SK-N-SH (cell line): ENCODE results near the gene ABCG5. TPM values are rescaled to one million over a fixed set of nuclear protein-coding genes. Genes with fewer than 3 reads are reported as not detected.

Experiments used
- CTCF ChIA-PET: fragments of 300-600, 350-600 bp; formaldehyde crosslinking; extraction: SDS; loops from one replicate; lab custom pipeline; 2021; lab: Yijun Ruan, JAX
- POLR2A ChIA-PET: fragments of 350-600 bp; sonication (Branson Sonifier 250); formaldehyde crosslinking; extraction: SDS; loops from one replicate; lab custom pipeline; 2020; ENCODE audit warnings: antibody characterized with exemption, inconsistent platforms; lab: Yijun Ruan, JAX
- DNase-seq: peaks from one replicate; pipeline ENCODE4 v3.0.0; 2012
- H2AFZ ChIP-seq: fragments of 200-600 bp; sonication (generic); 2 replicates; pipeline ENCODE4 v1.8.1; 2016; ENCODE audit warnings: antibody characterized with exemption, mild to moderate bottlenecking, low read depth
- H3F3A ChIP-seq: fragments of 200-600 bp; sonication (generic); replicated peaks from 2 replicates; pipeline ENCODE3; 2016; ENCODE audit warnings: antibody characterized with exemption, mild to moderate bottlenecking; ENCODE audit not compliant: insufficient read depth
- H3K27ac ChIP-seq, 2 experiments: fragments of 200-500 bp in 1 of 2; fragments of 200-600 bp in 1 of 2; sonication (Bioruptor generic) in 1 of 2; sonication (generic), shearing (Covaris generic) in 1 of 2; 2 replicates each; pipeline versions ENCODE4 v1.5.1 to v1.6.1; 2014 to 2016; ENCODE audit warnings: low read depth in 2 of 2, inconsistent platforms in 1 of 2, low read length in 1 of 2, mild to moderate bottlenecking in 1 of 2, mixed read lengths in 1 of 2
- H3K27me3 ChIP-seq: fragments of 200-600 bp; sonication (generic), shearing (Covaris generic); 2 replicates; pipeline ENCODE4 v1.6.1; 2016; ENCODE audit warnings: mixed run types; ENCODE audit not compliant: insufficient read depth
- H3K36me3 ChIP-seq, 2 experiments: fragments of 200-500 bp in 1 of 2; fragments of 200-600 bp in 1 of 2; sonication (Bioruptor generic) in 1 of 2; sonication (generic) in 1 of 2; replicated peaks in 1 of 2; 2 replicates each; pipeline versions ENCODE3 to v1.5.1; 2014 to 2016; ENCODE audit warnings: low read length in 1 of 2, mild to moderate bottlenecking in 1 of 2; ENCODE audit not compliant: insufficient read depth in 2 of 2, control insufficient read depth in 1 of 2
- H3K4me1 ChIP-seq, 2 experiments: fragments of 200-500 bp in 1 of 2; fragments of 200-600 bp in 1 of 2; sonication (Bioruptor generic) in 1 of 2; sonication (generic), shearing (Covaris generic) in 1 of 2; 2 replicates each; pipeline versions ENCODE4 v1.5.1 to v1.6.1; 2014 to 2016; ENCODE audit warnings: low read depth in 1 of 2, low read length in 1 of 2, mixed run types in 1 of 2; ENCODE audit not compliant: insufficient read depth in 2 of 2, control insufficient read depth in 1 of 2
- H3K4me2 ChIP-seq: fragments of 200-600 bp; sonication (generic), shearing (Covaris generic); 2 replicates; pipeline ENCODE4 v1.6.1; 2017; ENCODE audit warnings: mixed run types
- H3K4me3 ChIP-seq, 2 experiments: fragments of 200-500 bp in 1 of 2; fragments of 200-600 bp in 1 of 2; sonication (Bioruptor generic) in 1 of 2; sonication (generic), shearing (Covaris generic) in 1 of 2; 2 replicates each; pipeline versions ENCODE4 v1.5.1 to v1.8.1; 2014 to 2016; ENCODE audit warnings: low read depth in 2 of 2, inconsistent platforms in 1 of 2, low read length in 1 of 2, mild to moderate bottlenecking in 1 of 2, mixed read lengths in 1 of 2, moderate library complexity in 1 of 2
- H3K79me2 ChIP-seq: fragments of 200-600 bp; sonication (generic); 2 replicates; pipeline ENCODE4 v1.8.1; 2017; ENCODE audit warnings: mild to moderate bottlenecking; ENCODE audit not compliant: insufficient read depth
- H3K9ac ChIP-seq: fragments of 200-600 bp; sonication (generic); 2 replicates; pipeline ENCODE4 v1.6.1; 2017; ENCODE audit warnings: mixed run types
- H3K9me2 ChIP-seq: fragments of 200-600 bp; sonication (generic); 2 replicates; pipeline ENCODE4 v1.6.1; 2017; ENCODE audit warnings: mixed run types
- H3K9me3 ChIP-seq: fragments of 200-600 bp; sonication (generic); 2 replicates; pipeline ENCODE4 v1.6.1; 2017; ENCODE audit warnings: mixed run types, mild to moderate bottlenecking, moderate library complexity
- H4K20me1 ChIP-seq: fragments of 200-600 bp; sonication (generic); 2 replicates; pipeline ENCODE4 v1.6.1; 2017; ENCODE audit warnings: mild to moderate bottlenecking, mixed run types; ENCODE audit not compliant: insufficient read depth
- CHD2 ChIP-seq: fragments of 150-350 bp; IDR thresholded peaks from 2 replicates; pipeline ENCODE4 v1.6.1; 2018; ENCODE audit warnings: low read length; ENCODE audit not compliant: partially characterized antibody
- CTCF ChIP-seq: fragments of 200-600 bp; sonication (generic); IDR thresholded peaks from 2 replicates; pipeline ENCODE4 v1.6.1; 2017; ENCODE audit warnings: antibody characterized with exemption, mild to moderate bottlenecking, moderate library complexity
- ELF1 ChIP-seq: IDR thresholded peaks from 2 replicates; pipeline ENCODE4 v1.4.0; 2012
- EP300 ChIP-seq, 2 experiments: IDR thresholded peaks; 2 replicates each; pipeline versions ENCODE4 v1.4.0 to v1.6.1; 2012; ENCODE audit warnings: borderline replicate concordance in 1 of 2, low read depth in 1 of 2, low read length in 1 of 2
- EZH2phosphoT487 ChIP-seq: fragments of 200-600 bp; sonication (generic); IDR thresholded peaks from 2 replicates; pipeline ENCODE4 v1.6.1; 2017; ENCODE audit warnings: low read depth, mixed run types, mild to moderate bottlenecking, antibody characterized with exemption, moderate library complexity, borderline replicate concordance
- FOSL2 ChIP-seq: IDR thresholded peaks from 2 replicates; pipeline ENCODE4 v1.4.0; 2012; ENCODE audit warnings: low read depth, mild to moderate bottlenecking, moderate library complexity, borderline replicate concordance
- FOXM1 ChIP-seq: IDR thresholded peaks from 2 replicates; pipeline ENCODE4 v1.4.0; 2012; ENCODE audit warnings: low read depth, mild to moderate bottlenecking
- GABPA ChIP-seq: IDR thresholded peaks from 2 replicates; pipeline ENCODE4 v1.4.0; 2012; ENCODE audit warnings: low read depth, mild to moderate bottlenecking
- IRF3 ChIP-seq: fragments of 150-350 bp; IDR thresholded peaks from 2 replicates; pipeline ENCODE4 v1.6.1; 2016; ENCODE audit warnings: mild to moderate bottlenecking, low read depth, low read length
- JUND ChIP-seq: IDR thresholded peaks from 2 replicates; pipeline ENCODE4 v1.4.0; 2012
- MAX ChIP-seq: IDR thresholded peaks from 2 replicates; pipeline ENCODE4 v1.4.0; 2012; ENCODE audit warnings: low read depth
- MEF2A ChIP-seq: IDR thresholded peaks from 2 replicates; pipeline ENCODE4 v1.4.0; 2012; ENCODE audit warnings: low read depth, borderline replicate concordance
- MXI1 ChIP-seq: IDR thresholded peaks from 2 replicates; pipeline ENCODE4 v1.6.1; 2012; ENCODE audit warnings: mild to moderate bottlenecking, low read depth, low read length, improper control_type of control experiment
- NFIC ChIP-seq: IDR thresholded peaks from 2 replicates; pipeline ENCODE4 v1.4.0; 2012; ENCODE audit warnings: borderline replicate concordance
- NRF1 ChIP-seq: IDR thresholded peaks from 2 replicates; pipeline ENCODE4 v1.6.1; 2012; ENCODE audit warnings: low read depth, mild to moderate bottlenecking, low read length
- PBX3 ChIP-seq: IDR thresholded peaks from 2 replicates; pipeline ENCODE4; 2012
- SIN3A ChIP-seq: IDR thresholded peaks from 2 replicates; pipeline ENCODE4 v1.6.1; 2012; ENCODE audit warnings: low read depth, mild to moderate bottlenecking, low read length, moderate library complexity, borderline replicate concordance
- SMC3 ChIP-seq: IDR thresholded peaks from 2 replicates; pipeline ENCODE4 v1.6.1; 2012; ENCODE audit warnings: low read depth, low read length, improper control_type of control experiment
- YY1 ChIP-seq: IDR thresholded peaks from 2 replicates; pipeline ENCODE4 v1.4.0; 2012; ENCODE audit warnings: low read depth, mild to moderate bottlenecking
- whole genome bisulfite sequencing: methylation state at CpG from one replicate; pipeline ENCODE4 v1.1.6; 2017; ENCODE audit warnings: low lambda C conversion rate; 5-methylcytosine and 5-hydroxymethylcytosine counted together
- polyA plus RNA-seq, 3 experiments: library from polyadenylated mRNA; depleted of rRNA; stranded (reverse); fragments of >200 nt; gene quantifications; 2 replicates each; pipeline ENCODE4 v1.2.3, GENCODE V29; 2012

The ABCG5 gene
- polyA plus RNA-seq, 1 of the 3 experiments (the other 2 are of a cell fraction): not detected

GRCh38 chr2:43884689-43885088 lies 46.0 kb upstream of the ABCG5 start:
- Histone ChIP-seq H2AFZ (no peak overlapping the region), H3K9me3 (no peaks in the 10 kb centered on the region), H3F3A (peaks cover 4% of the 10 kb centered on the region), H3K9ac (no peak overlapping the region), H3K9me2 (no peaks in the 10 kb centered on the region), H3K4me2 (no peak overlapping the region), H3K79me2 (no peaks in the 10 kb centered on the region), H3K4me1 (peaks cover 0 to 7% of the 10 kb centered on the region in 2 experiments; a peak in 1 of 4 replicates), H3K27ac (no peak overlapping the region), H3K4me3 (no peak overlapping the region), H4K20me1 (no peaks in the 10 kb centered on the region), H3K36me3 (peaks cover 36 to 42% of the 10 kb centered on the region in 2 experiments), H3K27me3 (no peaks in the 10 kb centered on the region)
- DNase-seq: no peak
- ChIA-PET CTCF (interaction anchor here (0.6 to 1.6 kb wide), 5 partner anchors 17 to 1071 kb away, joined by 3 read pairs; no protein-coding TSS in a partner anchor), POLR2A (no interaction called here)
- whole genome bisulfite sequencing: 81% methylated on average over 5 of the region's 5 CpGs
- TF ChIP-seq IRF3 (no peak), MXI1 (no peak), SMC3 (no peak), NFIC (no peak), JUND (no peak), MAX (no peak), ELF1 (no peak), NRF1 (no peak), CHD2 (no peak), GABPA (no peak), YY1 (no peak), CTCF (no peak), SIN3A (no peak), PBX3 (no peak), EP300 (IDR thresholded peaks at IDR 0.05; ENCODE audit: borderline replicate concordance in 1 of 2, low read depth in 1 of 2, low read length in 1 of 2) (no peak), FOSL2 (no peak), FOXM1 (no peak), MEF2A (no peak), EZH2phosphoT487 (no peak)
